ENCODE measurements around the gene PCSK5.

- TF ChIP-seq ZNF274 (IDR thresholded peaks at IDR 0.05; ENCODE audit: low read depth, low read length) (no peak), SUZ12 (IDR thresholded peaks at IDR 0.05; ENCODE audit: extremely low read depth, insufficient read depth, insufficient read length) (no peak), YY1 (IDR thresholded peaks at IDR 0.05; ENCODE audit: insufficient read depth, insufficient read length) (no peak)
Measured at GRCh38 chr9:75985515-75985914, 95.0 kb downstream of the PCSK5 start.
